Measurements from ENCODE around the gene OOSP4A. TPM values are rescaled to one million over a fixed set of nuclear protein-coding genes. Genes with fewer than 3 reads are reported as not detected.

OOSP4A gene
- total and polyA plus RNA-seq, 4 experiments from 2014 or later: not detected

DNA sequence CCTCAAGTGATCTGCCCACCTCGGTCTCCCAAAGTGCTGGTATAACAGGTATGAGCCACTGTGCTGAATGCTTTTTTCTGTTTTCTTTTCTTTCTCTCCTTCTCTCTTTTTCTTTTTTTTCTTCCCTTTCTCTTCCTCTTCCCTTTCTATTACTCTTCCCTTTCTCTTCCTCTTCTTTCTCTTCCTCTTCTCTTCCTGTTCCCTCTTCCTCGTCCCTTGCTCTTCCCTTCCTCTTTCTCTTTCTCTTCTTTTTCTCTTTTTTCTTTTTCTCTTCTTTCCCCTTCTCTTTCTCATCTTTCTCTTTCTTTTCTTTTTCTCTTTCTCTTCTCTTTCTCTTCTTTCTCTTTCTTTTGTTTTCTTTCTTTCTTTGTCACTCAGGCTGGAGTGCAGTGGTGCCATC, 24.4 kb upstream of the OOSP4A start:
- H3K36me3 ChIP-seq (ENCODE audit: insufficient read depth, low read length): no peaks in the 10 kb centered on the region
- H3K9me3 ChIP-seq (ENCODE audit: control insufficient read depth in 1 of 2, low read length in 2 of 2): no peaks in the 10 kb centered on the region
- H3K27ac Mint-ChIP-seq: no peak overlapping the region
- intact Hi-C loops (cut with micrococcal nuclease): no loop called here
- H3K27me3 ChIP-seq (ENCODE audit: insufficient read depth, low read length): no peaks in the 10 kb centered on the region
- H3K27me3 Mint-ChIP-seq: peaks cover 3 to 24% of the 10 kb centered on the region in 2 donors
- no peak overlapping the region for H3K4me3 Mint-ChIP-seq
- no peaks in the 10 kb centered on the region for H3K9me3 Mint-ChIP-seq
- ChIA-PET POLR2A (ENCODE audit: partially characterized antibody) (no interaction called here), CTCF (ENCODE audit: partially characterized antibody) (no interaction called here)
- no peaks in the 10 kb centered on the region for H3K4me1 ChIP-seq (ENCODE audit: insufficient read depth, low read length)
- H3K36me3 Mint-ChIP-seq: no peaks in the 10 kb centered on the region
- DNase-seq: no peak
- H3K4me3 ChIP-seq (ENCODE audit: low read length in 2 of 2): no peak overlapping the region
- no peak overlapping the region for H3K27ac ChIP-seq (ENCODE audit: low read depth, low read length)
- no peaks in the 10 kb centered on the region for H3K4me1 Mint-ChIP-seq

DNA sequence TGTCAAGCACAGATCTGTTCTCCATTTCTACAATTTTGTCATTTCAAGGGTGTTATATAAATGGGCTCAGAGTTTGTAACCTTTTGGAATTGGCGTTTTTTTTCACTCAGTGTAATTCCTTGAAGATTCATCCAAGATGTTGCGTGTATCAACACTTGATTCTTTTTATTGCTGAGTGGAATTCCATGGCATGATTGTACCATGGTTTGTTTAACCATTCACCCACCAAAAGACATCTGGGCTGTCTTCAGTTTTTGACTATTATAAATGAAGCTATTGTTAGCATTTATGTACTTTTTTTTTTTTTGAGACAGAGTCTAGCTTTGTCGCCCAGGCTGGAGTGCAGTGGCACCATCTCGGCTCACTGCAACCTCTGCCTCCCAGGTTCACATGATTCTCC, 22.7 kb upstream of the OOSP4A start:
- Histone ChIP-seq H3K27ac (ENCODE audit: low read depth, low read length) (no peak overlapping the region), H3K4me3 (ENCODE audit: low read length in 2 of 2) (no peak overlapping the region), H3K27me3 (ENCODE audit: insufficient read depth, low read length) (no peaks in the 10 kb centered on the region), H3K4me1 (ENCODE audit: insufficient read depth, low read length) (no peaks in the 10 kb centered on the region), H3K9me3 (ENCODE audit: control insufficient read depth in 1 of 2, low read length in 2 of 2) (no peaks in the 10 kb centered on the region), H3K36me3 (ENCODE audit: insufficient read depth, low read length) (no peaks in the 10 kb centered on the region)
- ChIA-PET CTCF (ENCODE audit: partially characterized antibody) (no interaction called here), POLR2A (ENCODE audit: partially characterized antibody) (no interaction called here)
- intact Hi-C loops (cut with micrococcal nuclease): no loop called here
- no peaks in the 10 kb centered on the region for H3K36me3 Mint-ChIP-seq
- no peak overlapping the region for H3K27ac Mint-ChIP-seq
- peaks cover 3 to 28% of the 10 kb centered on the region in 2 donors for H3K27me3 Mint-ChIP-seq
- no peaks in the 10 kb centered on the region for H3K9me3 Mint-ChIP-seq
- H3K4me3 Mint-ChIP-seq: no peak overlapping the region
- DNase-seq: no peak
- no peaks in the 10 kb centered on the region for H3K4me1 Mint-ChIP-seq

DNA sequence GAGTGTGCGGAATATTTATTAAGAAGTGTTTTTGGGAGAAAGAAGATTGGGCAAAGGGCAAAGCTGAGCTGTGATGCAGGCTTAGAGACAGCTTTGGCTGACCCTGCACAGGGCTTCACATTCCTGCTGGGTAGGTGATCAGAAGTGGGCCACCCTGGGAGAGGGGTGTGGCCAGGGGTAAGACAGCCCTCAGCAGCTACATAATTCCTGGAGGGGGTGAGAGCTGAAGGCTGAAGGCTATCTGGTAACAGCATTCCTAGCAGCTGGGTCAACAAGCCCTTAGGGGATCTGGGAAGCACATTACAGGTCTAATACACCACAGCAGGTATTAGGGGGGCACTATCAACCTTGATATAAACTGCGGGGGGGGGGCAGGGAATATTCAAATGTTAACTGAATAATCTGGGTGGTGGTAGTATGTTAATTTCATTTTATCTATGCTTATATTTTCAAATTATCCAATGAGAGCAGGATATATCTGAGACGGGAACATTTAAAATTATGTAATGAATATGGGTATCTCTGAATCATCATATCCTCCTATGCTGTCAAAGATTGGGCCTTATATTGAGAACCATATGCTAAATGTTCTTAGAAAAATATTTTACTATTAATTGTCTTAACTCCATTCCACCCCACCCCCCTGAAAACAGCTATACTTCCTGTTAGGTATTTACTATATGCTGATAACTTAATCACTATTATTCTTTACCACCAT, 19.7 kb upstream of the OOSP4A start:
- no peaks in the 10 kb centered on the region for H3K9me3 Mint-ChIP-seq
- H3K27ac ChIP-seq (ENCODE audit: low read depth, low read length): no peak overlapping the region
- no peaks in the 10 kb centered on the region for H3K9me3 ChIP-seq (ENCODE audit: control insufficient read depth in 1 of 2, low read length in 2 of 2)
- no peak overlapping the region for H3K27ac Mint-ChIP-seq
- no peak overlapping the region for H3K4me3 ChIP-seq (ENCODE audit: low read length in 2 of 2)
- DNase-seq: no peak
- H3K4me3 Mint-ChIP-seq: no peak overlapping the region
- H3K4me1 Mint-ChIP-seq: no peaks in the 10 kb centered on the region
- H3K36me3 ChIP-seq (ENCODE audit: insufficient read depth, low read length): no peaks in the 10 kb centered on the region
- POLR2A ChIA-PET (ENCODE audit: partially characterized antibody): no interaction called here
- intact Hi-C loops (cut with micrococcal nuclease): no loop called here
- CTCF ChIA-PET (ENCODE audit: partially characterized antibody): no interaction called here
- H3K4me1 ChIP-seq (ENCODE audit: insufficient read depth, low read length): no peaks in the 10 kb centered on the region
- H3K36me3 Mint-ChIP-seq: no peaks in the 10 kb centered on the region
- H3K27me3 ChIP-seq (ENCODE audit: insufficient read depth, low read length): no peaks in the 10 kb centered on the region
- peaks cover 6 to 40% of the 10 kb centered on the region in 2 donors for H3K27me3 Mint-ChIP-seq

DNA sequence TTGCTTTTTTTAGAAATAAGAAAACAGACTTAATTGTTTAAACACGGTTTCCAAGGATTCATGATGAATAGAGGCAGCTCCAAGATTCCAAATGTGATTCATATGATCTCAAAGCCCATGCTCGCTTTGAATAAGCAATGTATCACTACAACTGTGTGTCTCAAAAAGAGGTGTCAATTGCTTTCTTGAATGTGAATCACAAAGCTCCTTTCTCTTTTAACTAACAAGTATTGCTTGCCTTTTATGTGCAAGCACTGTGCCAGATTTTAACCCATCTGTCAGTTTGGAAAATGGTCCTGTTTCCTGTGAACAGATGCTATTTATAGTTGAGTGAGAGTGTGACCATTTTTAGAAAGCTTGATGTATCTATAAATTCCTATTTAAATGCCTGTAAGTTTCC, 19.1 kb upstream of the OOSP4A start:
- Histone ChIP-seq H3K27me3 (ENCODE audit: insufficient read depth, low read length) (no peaks in the 10 kb centered on the region), H3K4me3 (ENCODE audit: low read length in 2 of 2) (no peak overlapping the region), H3K9me3 (ENCODE audit: control insufficient read depth in 1 of 2, low read length in 2 of 2) (no peaks in the 10 kb centered on the region), H3K27ac (ENCODE audit: low read depth, low read length) (no peak overlapping the region), H3K4me1 (ENCODE audit: insufficient read depth, low read length) (no peaks in the 10 kb centered on the region), H3K36me3 (ENCODE audit: insufficient read depth, low read length) (no peaks in the 10 kb centered on the region)
- intact Hi-C loops (cut with micrococcal nuclease): no loop called here
- no peaks in the 10 kb centered on the region for H3K4me1 Mint-ChIP-seq
- H3K9me3 Mint-ChIP-seq: no peaks in the 10 kb centered on the region
- H3K27me3 Mint-ChIP-seq: peaks cover 4 to 41% of the 10 kb centered on the region in 2 donors
- no peak overlapping the region for H3K4me3 Mint-ChIP-seq
- DNase-seq: no peak
- H3K36me3 Mint-ChIP-seq: no peaks in the 10 kb centered on the region
- ChIA-PET POLR2A (ENCODE audit: partially characterized antibody) (no interaction called here), CTCF (ENCODE audit: partially characterized antibody) (no interaction called here)
- no peak overlapping the region for H3K27ac Mint-ChIP-seq

DNA sequence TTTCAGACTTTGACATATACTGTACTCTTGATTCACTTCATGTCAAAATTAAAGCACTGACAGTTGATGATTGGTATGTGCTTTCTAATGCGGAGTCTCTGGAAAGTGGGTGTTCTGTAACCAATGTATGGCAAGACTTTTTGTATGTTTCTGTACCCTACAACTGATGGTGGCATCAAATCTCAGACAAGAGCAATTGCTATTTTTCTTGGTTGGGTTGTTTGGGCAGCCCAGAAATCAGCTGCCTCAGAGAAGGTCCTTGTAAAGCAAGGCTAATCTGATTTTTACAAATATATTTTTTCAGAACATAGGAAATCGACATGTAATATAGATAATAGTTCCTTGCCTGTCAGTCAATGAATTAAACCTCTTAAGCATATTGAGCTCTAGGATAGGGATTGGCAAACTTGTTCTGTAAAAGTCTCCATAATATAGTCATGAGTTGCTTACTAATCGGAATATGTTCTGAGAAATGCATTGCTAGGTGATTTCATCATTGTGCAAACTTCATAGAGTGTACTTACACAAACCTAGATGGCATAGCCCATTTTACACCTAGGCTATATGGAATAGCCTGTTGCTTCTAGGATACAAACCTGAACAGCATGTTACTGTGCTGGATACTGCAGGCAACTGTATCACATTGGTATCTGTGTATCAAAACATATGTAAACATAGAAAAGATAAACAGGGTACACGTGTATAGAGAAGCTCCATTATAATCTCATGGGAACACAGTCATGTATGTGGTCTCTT, 10.2 kb upstream of the OOSP4A start:
- Histone ChIP-seq H3K27ac (ENCODE audit: low read depth, low read length) (no peak overlapping the region), H3K9me3 (ENCODE audit: control insufficient read depth in 1 of 2, low read length in 2 of 2) (no peaks in the 10 kb centered on the region), H3K4me3 (ENCODE audit: low read length in 2 of 2) (no peak overlapping the region), H3K36me3 (ENCODE audit: insufficient read depth, low read length) (no peaks in the 10 kb centered on the region), H3K4me1 (ENCODE audit: insufficient read depth, low read length) (no peaks in the 10 kb centered on the region), H3K27me3 (ENCODE audit: insufficient read depth, low read length) (peaks cover 4% of the 10 kb centered on the region)
- Mint-ChIP-seq H3K27ac (no peak overlapping the region), H3K36me3 (no peaks in the 10 kb centered on the region), H3K4me1 (no peaks in the 10 kb centered on the region), H3K27me3 (peaks cover 6 to 11% of the 10 kb centered on the region in 2 donors), H3K9me3 (no peaks in the 10 kb centered on the region), H3K4me3 (no peak overlapping the region)
- intact Hi-C loops (cut with micrococcal nuclease): no loop called here
- ChIA-PET POLR2A (ENCODE audit: partially characterized antibody) (no interaction called here), CTCF (ENCODE audit: partially characterized antibody) (no interaction called here)
- no peak for DNase-seq

DNA sequence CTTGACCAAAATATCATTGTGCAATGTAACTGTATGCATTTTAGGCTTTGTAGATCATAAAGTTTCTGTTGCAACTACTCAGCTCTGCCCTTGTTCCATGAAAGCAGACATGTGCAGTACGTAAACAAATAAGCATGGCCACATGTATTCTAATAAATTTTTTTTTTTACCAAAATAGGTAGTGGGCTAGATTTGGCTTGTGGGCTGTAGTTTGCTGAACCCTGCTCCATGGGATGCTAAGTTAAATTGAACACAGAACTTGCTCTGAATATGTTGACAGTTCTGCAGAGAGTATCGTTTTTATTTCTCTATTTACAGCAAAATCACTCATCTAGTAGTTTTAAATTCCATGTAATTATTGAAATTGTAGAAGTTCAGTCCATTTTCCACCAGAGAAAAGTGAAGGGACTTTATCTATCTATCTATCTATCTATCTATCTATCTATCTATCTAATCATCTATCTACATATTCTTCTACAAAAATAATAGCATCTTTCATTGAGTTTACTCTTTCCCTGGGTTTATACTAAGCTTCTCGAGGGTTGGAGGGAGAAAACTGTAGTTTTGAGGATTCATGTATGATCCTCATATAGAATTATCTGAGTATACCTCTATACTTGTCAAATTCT, 9.5 kb upstream of the OOSP4A start:
- intact Hi-C loops (cut with micrococcal nuclease): no loop called here
- H3K27ac Mint-ChIP-seq: no peak overlapping the region
- no peaks in the 10 kb centered on the region for H3K36me3 ChIP-seq (ENCODE audit: insufficient read depth, low read length)

DNA sequence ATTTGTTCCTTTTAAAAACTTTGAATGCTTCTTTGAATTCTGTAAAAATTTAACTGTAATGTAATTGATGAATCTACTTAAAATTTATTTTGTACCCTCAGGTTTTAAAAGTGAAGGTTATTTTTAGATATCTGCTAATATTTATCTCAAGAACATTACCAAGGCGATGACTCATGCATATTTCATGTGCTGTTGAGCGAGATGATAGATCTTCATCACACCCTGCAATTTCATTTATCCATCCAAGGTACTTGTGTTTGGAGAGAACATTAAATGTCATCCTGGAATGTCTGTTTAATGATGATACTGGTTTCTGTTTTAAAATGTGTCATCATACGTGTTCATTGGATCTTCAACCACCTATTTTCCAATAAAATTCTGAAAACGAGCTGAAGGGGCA, 6.7 kb upstream of the OOSP4A start:
- H3K36me3 Mint-ChIP-seq: no peaks in the 10 kb centered on the region
- POLR2A ChIA-PET (ENCODE audit: partially characterized antibody): no interaction called here

More for the DNA sequence above, 9.5 kb upstream of the OOSP4A start:
- H3K27ac ChIP-seq (ENCODE audit: low read depth, low read length): no peak overlapping the region
- peaks cover 0 to 1% (median 0%) of the 10 kb centered on the region in 8 donors for H3K9me3 Mint-ChIP-seq
- no peak for DNase-seq
- POLR2A ChIA-PET (ENCODE audit: partially characterized antibody): no interaction called here
- no peak overlapping the region for H3K4me3 Mint-ChIP-seq
- no peak overlapping the region for H3K4me3 ChIP-seq (ENCODE audit: low read length in 2 of 2)
- H3K4me1 Mint-ChIP-seq: no peaks in the 10 kb centered on the region
- H3K36me3 Mint-ChIP-seq: no peaks in the 10 kb centered on the region
- CTCF ChIA-PET (ENCODE audit: partially characterized antibody): no interaction called here
- H3K4me1 ChIP-seq (ENCODE audit: insufficient read depth, low read length): no peaks in the 10 kb centered on the region
- peaks cover 9 to 12% of the 10 kb centered on the region in 2 donors for H3K27me3 Mint-ChIP-seq
- H3K27me3 ChIP-seq (ENCODE audit: insufficient read depth, low read length): peaks cover 4% of the 10 kb centered on the region
- H3K9me3 ChIP-seq (ENCODE audit: control insufficient read depth in 1 of 2, low read length in 2 of 2): no peaks in the 10 kb centered on the region

More for the DNA sequence above, 6.7 kb upstream of the OOSP4A start:
- DNase-seq: no peak
- H3K27me3 Mint-ChIP-seq: peaks cover 7 to 12% of the 10 kb centered on the region in 2 donors
- no peaks in the 10 kb centered on the region for H3K36me3 ChIP-seq (ENCODE audit: insufficient read depth, low read length)
- no peaks in the 10 kb centered on the region for H3K4me1 ChIP-seq (ENCODE audit: insufficient read depth, low read length)
- peaks cover 0 to 1% (median 0%) of the 10 kb centered on the region in 8 donors for H3K9me3 Mint-ChIP-seq
- H3K4me3 ChIP-seq (ENCODE audit: low read length in 2 of 2): no peak overlapping the region
- H3K4me3 Mint-ChIP-seq: no peak overlapping the region
- intact Hi-C loops (cut with micrococcal nuclease): no loop called here
- H3K9me3 ChIP-seq (ENCODE audit: control insufficient read depth in 1 of 2, low read length in 2 of 2): no peaks in the 10 kb centered on the region
- no peaks in the 10 kb centered on the region for H3K4me1 Mint-ChIP-seq
- CTCF ChIA-PET (ENCODE audit: partially characterized antibody): no interaction called here
- H3K27ac ChIP-seq (ENCODE audit: low read depth, low read length): no peak overlapping the region
- H3K27me3 ChIP-seq (ENCODE audit: insufficient read depth, low read length): peaks cover 4% of the 10 kb centered on the region
- H3K27ac Mint-ChIP-seq: no peak overlapping the region

All from CD4-positive, alpha-beta memory T cell (primary cell).